ENCODE measurements around the gene P3H4. TPM values are rescaled to one million over a fixed set of nuclear protein-coding genes. Genes with fewer than 3 reads are reported as not detected.

P3H4 gene
- total RNA-seq, 3 donors from 2014 or later = 10.7 to 14.0 (median 12.1) TPM

- TF ChIP-seq CTCF (IDR thresholded peaks at IDR 0.05) = no peak
- ATAC-seq (no peak), DNase-seq (peak in 2 of 3 donors; percentile 43 to 54)
- no peaks in the 10 kb centered on the region for H3K9me3 ChIP-seq
- intact Hi-C loops (cut with DNase I, micrococcal nuclease) = no loop called here
- H3K36me3 ChIP-seq (ENCODE audit: low read depth) = peaks cover 22% of the 10 kb centered on the region
- H3K4me1 ChIP-seq (ENCODE audit: low read depth) = peaks cover 52% of the 10 kb centered on the region
- no peak overlapping the region for H3K4me3 ChIP-seq
Observed at GRCh38 chr17:41771389-41772206, 40.2 kb downstream of the P3H4 start.

GRCh38 chr17:41769985-41770384 lies 41.8 kb downstream of the P3H4 start:
- DNase-seq = no peak
- no peaks in the 10 kb centered on the region for H3K9me3 ChIP-seq
- intact Hi-C loops (cut with DNase I, micrococcal nuclease) = no loop called here
- TF ChIP-seq CTCF (IDR thresholded peaks at IDR 0.05) = no peak
- peaks cover 22% of the 10 kb centered on the region for H3K36me3 ChIP-seq (ENCODE audit: low read depth)
- peaks cover 36% of the 10 kb centered on the region for H3K4me1 ChIP-seq (ENCODE audit: low read depth)
- no peak for ATAC-seq
- no peak overlapping the region for H3K4me3 ChIP-seq

- no peak for DNase-seq
Observed at GRCh38 chr17:41769346-41769862, 42.3 kb downstream of the P3H4 start.

GRCh38 chr17:41768682-41769288 lies 43.0 kb downstream of the P3H4 start:
- ATAC-seq = no peak
- no peak for DNase-seq
- Histone ChIP-seq H3K4me1 (ENCODE audit: low read depth) (peaks cover 24% of the 10 kb centered on the region), H3K4me3 (no peak overlapping the region), H3K36me3 (ENCODE audit: low read depth) (peaks cover 27% of the 10 kb centered on the region), H3K9me3 (no peaks in the 10 kb centered on the region)
- no peak for TF ChIP-seq CTCF (IDR thresholded peaks at IDR 0.05)
- intact Hi-C loops (cut with DNase I, micrococcal nuclease) = no loop called here

More at GRCh38 chr17:41769346-41769862, 42.3 kb downstream of the P3H4 start:
- no peak for TF ChIP-seq CTCF (IDR thresholded peaks at IDR 0.05)
- peaks cover 27% of the 10 kb centered on the region for H3K36me3 ChIP-seq (ENCODE audit: low read depth)
- no peak for ATAC-seq
- peaks cover 30% of the 10 kb centered on the region for H3K4me1 ChIP-seq (ENCODE audit: low read depth)
- intact Hi-C loops (cut with DNase I, micrococcal nuclease) = no loop called here
- H3K9me3 ChIP-seq = no peaks in the 10 kb centered on the region
- no peak overlapping the region for H3K4me3 ChIP-seq

GRCh38 chr17:41767324-41768042 lies 44.3 kb downstream of the P3H4 start:
- Histone ChIP-seq H3K4me3 (no peak overlapping the region), H3K4me1 (ENCODE audit: low read depth) (peaks cover 12% of the 10 kb centered on the region), H3K9me3 (no peaks in the 10 kb centered on the region), H3K36me3 (ENCODE audit: low read depth) (peaks cover 32% of the 10 kb centered on the region)
- TF ChIP-seq CTCF (IDR thresholded peaks at IDR 0.05) = no peak
- DNase-seq = no peak
- intact Hi-C loops (cut with DNase I, micrococcal nuclease) = no loop called here
- ATAC-seq = no peak
